Measurements from ENCODE around the gene ITPKC.

ITPKC gene

DNA sequence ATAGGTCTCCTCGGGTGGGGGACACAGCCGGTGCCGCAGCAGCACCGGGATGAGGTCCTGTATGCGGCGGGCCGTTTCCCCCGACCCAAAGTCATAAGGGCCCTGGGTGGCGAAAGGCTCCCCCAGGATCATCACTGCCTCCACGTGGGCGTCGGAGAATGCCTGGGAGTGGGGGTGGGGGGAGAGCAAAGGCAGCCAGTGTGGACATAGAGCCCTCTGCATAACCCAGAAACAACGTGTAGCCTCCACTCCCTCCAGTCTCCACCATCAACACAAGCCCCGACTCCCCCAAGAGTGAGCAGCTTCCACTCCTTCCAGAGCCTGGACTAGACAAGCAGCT, 24.7 kb upstream of the ITPKC start:
- ATAC-seq = no peak
- TF ChIP-seq, protein P1, sequence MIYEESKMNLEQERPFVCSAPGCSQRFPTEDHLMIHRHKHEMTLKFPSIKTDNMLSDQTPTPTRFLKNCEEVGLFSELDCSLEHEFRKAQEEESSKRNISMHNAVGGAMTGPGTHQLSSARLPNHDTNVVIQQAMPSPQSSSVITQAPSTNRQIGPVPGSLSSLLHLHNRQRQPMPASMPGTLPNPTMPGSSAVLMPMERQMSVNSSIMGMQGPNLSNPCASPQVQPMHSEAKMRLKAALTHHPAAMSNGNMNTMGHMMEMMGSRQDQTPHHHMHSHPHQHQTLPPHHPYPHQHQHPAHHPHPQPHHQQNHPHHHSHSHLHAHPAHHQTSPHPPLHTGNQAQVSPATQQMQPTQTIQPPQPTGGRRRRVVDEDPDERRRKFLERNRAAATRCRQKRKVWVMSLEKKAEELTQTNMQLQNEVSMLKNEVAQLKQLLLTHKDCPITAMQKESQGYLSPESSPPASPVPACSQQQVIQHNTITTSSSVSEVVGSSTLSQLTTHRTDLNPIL (CRISPR knock-in tag; IDR thresholded peaks at IDR 0.05; ENCODE audit: low read depth) = no peak
- TF ChIP-seq GLIS3 (CRISPR knock-in tag; IDR thresholded peaks at IDR 0.05) (no peak), ISL1 (CRISPR knock-in tag; IDR thresholded peaks at IDR 0.05) (no peak), PATZ1 (CRISPR knock-in tag; IDR thresholded peaks at IDR 0.05; ENCODE audit: borderline replicate concordance) (no peak), POU6F1 (CRISPR knock-in tag; IDR thresholded peaks at IDR 0.05; ENCODE audit: borderline replicate concordance, low read depth) (no peak), ZFP30 (CRISPR knock-in tag; IDR thresholded peaks at IDR 0.05) (no peak), TOX (CRISPR knock-in tag; IDR thresholded peaks at IDR 0.05; ENCODE audit: borderline replicate concordance) (no peak), ESRRG (CRISPR knock-in tag; IDR thresholded peaks at IDR 0.05) (no peak), ZNF70 (CRISPR knock-in tag; IDR thresholded peaks at IDR 0.05) (no peak), ZNF8 (CRISPR knock-in tag; IDR thresholded peaks at IDR 0.05) (no peak), TCF4 (CRISPR knock-in tag; IDR thresholded peaks at IDR 0.05; ENCODE audit: borderline replicate concordance) (no peak), BACH2 (CRISPR knock-in tag; IDR thresholded peaks at IDR 0.05; ENCODE audit: borderline replicate concordance) (no peak), OSR1 (CRISPR knock-in tag; IDR thresholded peaks at IDR 0.05) (no peak), CSDC2 (CRISPR knock-in tag; IDR thresholded peaks at IDR 0.05) (no peak), ZC3H10 (CRISPR knock-in tag; IDR thresholded peaks at IDR 0.05) (no peak)
- TF ChIP-seq, protein P2, sequence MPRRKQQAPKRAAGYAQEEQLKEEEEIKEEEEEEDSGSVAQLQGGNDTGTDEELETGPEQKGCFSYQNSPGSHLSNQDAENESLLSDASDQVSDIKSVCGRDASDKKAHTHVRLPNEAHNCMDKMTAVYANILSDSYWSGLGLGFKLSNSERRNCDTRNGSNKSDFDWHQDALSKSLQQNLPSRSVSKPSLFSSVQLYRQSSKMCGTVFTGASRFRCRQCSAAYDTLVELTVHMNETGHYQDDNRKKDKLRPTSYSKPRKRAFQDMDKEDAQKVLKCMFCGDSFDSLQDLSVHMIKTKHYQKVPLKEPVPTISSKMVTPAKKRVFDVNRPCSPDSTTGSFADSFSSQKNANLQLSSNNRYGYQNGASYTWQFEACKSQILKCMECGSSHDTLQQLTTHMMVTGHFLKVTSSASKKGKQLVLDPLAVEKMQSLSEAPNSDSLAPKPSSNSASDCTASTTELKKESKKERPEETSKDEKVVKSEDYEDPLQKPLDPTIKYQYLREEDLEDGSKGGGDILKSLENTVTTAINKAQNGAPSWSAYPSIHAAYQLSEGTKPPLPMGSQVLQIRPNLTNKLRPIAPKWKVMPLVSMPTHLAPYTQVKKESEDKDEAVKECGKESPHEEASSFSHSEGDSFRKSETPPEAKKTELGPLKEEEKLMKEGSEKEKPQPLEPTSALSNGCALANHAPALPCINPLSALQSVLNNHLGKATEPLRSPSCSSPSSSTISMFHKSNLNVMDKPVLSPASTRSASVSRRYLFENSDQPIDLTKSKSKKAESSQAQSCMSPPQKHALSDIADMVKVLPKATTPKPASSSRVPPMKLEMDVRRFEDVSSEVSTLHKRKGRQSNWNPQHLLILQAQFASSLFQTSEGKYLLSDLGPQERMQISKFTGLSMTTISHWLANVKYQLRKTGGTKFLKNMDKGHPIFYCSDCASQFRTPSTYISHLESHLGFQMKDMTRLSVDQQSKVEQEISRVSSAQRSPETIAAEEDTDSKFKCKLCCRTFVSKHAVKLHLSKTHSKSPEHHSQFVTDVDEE (CRISPR knock-in tag; IDR thresholded peaks at IDR 0.05) = no peak
- TF ChIP-seq, protein P3, sequence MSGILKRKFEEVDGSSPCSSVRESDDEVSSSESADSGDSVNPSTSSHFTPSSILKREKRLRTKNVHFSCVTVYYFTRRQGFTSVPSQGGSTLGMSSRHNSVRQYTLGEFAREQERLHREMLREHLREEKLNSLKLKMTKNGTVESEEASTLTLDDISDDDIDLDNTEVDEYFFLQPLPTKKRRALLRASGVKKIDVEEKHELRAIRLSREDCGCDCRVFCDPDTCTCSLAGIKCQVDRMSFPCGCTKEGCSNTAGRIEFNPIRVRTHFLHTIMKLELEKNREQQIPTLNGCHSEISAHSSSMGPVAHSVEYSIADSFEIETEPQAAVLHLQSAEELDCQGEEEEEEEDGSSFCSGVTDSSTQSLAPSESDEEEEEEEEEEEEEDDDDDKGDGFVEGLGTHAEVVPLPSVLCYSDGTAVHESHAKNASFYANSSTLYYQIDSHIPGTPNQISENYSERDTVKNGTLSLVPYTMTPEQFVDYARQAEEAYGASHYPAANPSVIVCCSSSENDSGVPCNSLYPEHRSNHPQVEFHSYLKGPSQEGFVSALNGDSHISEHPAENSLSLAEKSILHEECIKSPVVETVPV (CRISPR knock-in tag; IDR thresholded peaks at IDR 0.05) = no peak

DNA sequence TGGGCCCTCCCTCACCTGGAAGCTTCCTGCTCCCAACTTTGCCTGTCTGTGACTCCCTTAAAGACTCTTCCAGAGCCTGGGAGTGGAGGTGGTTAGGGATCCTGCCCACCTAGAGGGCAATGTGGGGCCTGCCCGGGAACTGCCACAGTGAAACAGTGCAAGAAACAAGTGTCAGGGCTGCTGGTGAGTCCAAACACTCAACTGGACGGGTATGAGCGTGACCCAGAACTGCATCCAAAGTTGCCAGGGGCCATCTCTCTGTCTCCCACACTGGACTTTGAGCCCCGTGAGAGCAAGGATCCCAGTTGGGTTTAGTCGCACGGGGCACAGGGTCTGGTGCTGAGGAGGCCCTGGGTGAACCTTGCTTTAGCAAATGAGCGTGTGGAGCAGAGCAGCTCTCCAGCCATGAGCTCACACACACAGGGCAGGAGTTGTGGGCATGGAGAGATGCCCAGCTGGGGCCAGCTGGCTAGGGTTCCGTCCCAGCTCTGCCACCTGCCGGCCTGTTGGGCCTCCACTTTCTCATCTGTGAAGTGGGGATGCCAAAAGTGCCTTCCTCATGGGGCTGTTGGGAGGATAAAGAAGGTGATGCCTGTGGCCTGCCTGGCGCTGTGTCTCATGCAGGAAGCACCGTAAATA, 23.6 kb upstream of the ITPKC start:
- no peak for ATAC-seq
- TF ChIP-seq RARB (CRISPR knock-in tag; IDR thresholded peaks at IDR 0.05) = no peak
- no peak for TF ChIP-seq TCF4 (CRISPR knock-in tag; IDR thresholded peaks at IDR 0.05; ENCODE audit: borderline replicate concordance)
- no peak for TF ChIP-seq PATZ1 (CRISPR knock-in tag; IDR thresholded peaks at IDR 0.05; ENCODE audit: borderline replicate concordance)
- TF ChIP-seq ZFP3 (CRISPR knock-in tag; IDR thresholded peaks at IDR 0.05) = no peak
- no peak for TF ChIP-seq BACH2 (CRISPR knock-in tag; IDR thresholded peaks at IDR 0.05; ENCODE audit: borderline replicate concordance)
- TF ChIP-seq, protein P2 (CRISPR knock-in tag; IDR thresholded peaks at IDR 0.05) = no peak
- no peak for TF ChIP-seq GLIS3 (CRISPR knock-in tag; IDR thresholded peaks at IDR 0.05)
- no peak for TF ChIP-seq ZFP30 (CRISPR knock-in tag; IDR thresholded peaks at IDR 0.05)
- TF ChIP-seq POU6F1 (CRISPR knock-in tag; IDR thresholded peaks at IDR 0.05; ENCODE audit: borderline replicate concordance, low read depth) = no peak
- no peak for TF ChIP-seq TOX (CRISPR knock-in tag; IDR thresholded peaks at IDR 0.05; ENCODE audit: borderline replicate concordance)
- no peak for TF ChIP-seq ZC3H10 (CRISPR knock-in tag; IDR thresholded peaks at IDR 0.05)
- no peak for TF ChIP-seq ZNF70 (CRISPR knock-in tag; IDR thresholded peaks at IDR 0.05)
- no peak for TF ChIP-seq ZNF565 (CRISPR knock-in tag; conservative IDR thresholded peaks at IDR 0.05; ENCODE audit: low read depth)
- TF ChIP-seq ISL1 (CRISPR knock-in tag; IDR thresholded peaks at IDR 0.05) = no peak
- no peak for TF ChIP-seq SNAI2 (CRISPR knock-in tag; IDR thresholded peaks at IDR 0.05)
